Breast epithelium (tissue), 3 donors: ENCODE data around the gene JMJD1C.

Source experiments
- CTCF ChIP-seq, 3 donors: fragments of 450-650 bp; IDR thresholded peaks; one replicate each; pipeline ENCODE4 v1.5.1; 2016 to 2017; ENCODE audit warnings: antibody characterized with exemption in 3 of 3, mild to moderate bottlenecking in 3 of 3, moderate library complexity in 3 of 3
- POLR2A ChIP-seq: fragments of 450-650 bp; IDR thresholded peaks from one replicate; pipeline ENCODE4 v1.6.1; 2016; ENCODE audit warnings: antibody characterized with exemption, mild to moderate bottlenecking, moderate library complexity
- POLR2AphosphoS5 ChIP-seq, 3 donors: sonication (generic); formaldehyde crosslinking; IDR thresholded peaks; one replicate each; pipeline ENCODE4 v1.6.1; 2017; ENCODE audit warnings: antibody characterized with exemption in 3 of 3

GRCh38 chr10:63323701-63324494 is 141.9 kb downstream of the JMJD1C start:
- no peak for TF ChIP-seq POLR2AphosphoS5 (IDR thresholded peaks at IDR 0.05)
- TF ChIP-seq CTCF (IDR thresholded peaks at IDR 0.05): no peak
- no peak for TF ChIP-seq POLR2A
